WTC11 (cell line): ENCODE measurements around the gene MED12L. TPM values are rescaled to one million over a fixed set of nuclear protein-coding genes. Genes with fewer than 3 reads are reported as not detected.

ENCODE experiments used
- ATAC-seq: fragments of 200-7000 bp; cut with Tn5 transposase; 2 replicates; pipeline ENCODE4 v1.10.0; 2021; ENCODE audit warnings: mild to moderate bottlenecking, moderate library complexity
- CTCF ChIA-PET: fragments of 300-600 bp; sonication (Branson Sonifier 250); formaldehyde crosslinking; loops from one replicate; lab custom pipeline; 2021; ENCODE audit warnings: antibody characterized with exemption; lab: Charles Lee
- POLR2A ChIA-PET: fragments of 350-600 bp; sonication (Branson Sonifier 250); formaldehyde crosslinking; loops from one replicate; lab custom pipeline; 2021; ENCODE audit warnings: antibody characterized with exemption; lab: Charles Lee
- DNase-seq: peaks from one replicate; pipeline ENCODE4 v3.0.0; 2021; ENCODE audit warnings: low spot score
- H3K27ac Mint-ChIP-seq: 2 replicates; pipeline ENCODE4 v1.8.0; 2021; ENCODE audit warnings: mixed read lengths
- H3K27me3 Mint-ChIP-seq: 2 replicates; pipeline ENCODE4 v1.8.0; 2021; ENCODE audit warnings: low read depth, mild to moderate bottlenecking, moderate library complexity, mixed read lengths
- H3K36me3 Mint-ChIP-seq: 2 replicates; pipeline ENCODE4 v1.8.0; 2021; ENCODE audit warnings: mixed read lengths
- H3K4me1 Mint-ChIP-seq: 2 replicates; pipeline ENCODE4 v1.8.0; 2022; ENCODE audit warnings: mixed read lengths
- H3K4me3 Mint-ChIP-seq: 2 replicates; pipeline ENCODE4 v1.8.0; 2021; ENCODE audit warnings: mild to moderate bottlenecking, moderate library complexity, mixed read lengths
- H3K9me3 Mint-ChIP-seq: 2 replicates; pipeline ENCODE4 v1.8.0; 2021; ENCODE audit warnings: mixed read lengths
- CDX4 ChIP-seq: fragments of 250-450 bp; sonication (Bioruptor Pico); IDR thresholded peaks from 2 replicates; pipeline ENCODE4 v1.9.0; 2021; ENCODE audit warnings: moderate library complexity, mild to moderate bottlenecking, inconsistent platforms, borderline replicate concordance
- E2F1 ChIP-seq: sonication (generic); formaldehyde crosslinking; IDR thresholded peaks from 2 replicates; pipeline ENCODE4 v1.8.0; 2022; ENCODE audit warnings: mild to moderate bottlenecking, missing genetic modification reagents
- E2F4 ChIP-seq: sonication (generic); formaldehyde crosslinking; IDR thresholded peaks from 2 replicates; pipeline ENCODE4 v1.8.1; 2022; ENCODE audit warnings: low read depth, mild to moderate bottlenecking, moderate library complexity, missing genetic modification reagents, borderline replicate concordance
- ESRRA ChIP-seq: sonication (generic); formaldehyde crosslinking; IDR thresholded peaks from 2 replicates; pipeline ENCODE4 v1.8.1; 2022; ENCODE audit warnings: mild to moderate bottlenecking, missing genetic modification reagents, borderline replicate concordance
- IRF1 ChIP-seq: sonication (generic); formaldehyde crosslinking; IDR thresholded peaks from 2 replicates; pipeline ENCODE4 v1.8.0; 2023; ENCODE audit warnings: missing genetic modification reagents
- IRF2 ChIP-seq: sonication (generic); formaldehyde crosslinking; IDR thresholded peaks from 2 replicates; pipeline ENCODE4 v1.8.0; 2022; ENCODE audit warnings: low read depth, missing genetic modification reagents, borderline replicate concordance
- MYBL2 ChIP-seq: sonication (generic); formaldehyde crosslinking; IDR thresholded peaks from 2 replicates; pipeline ENCODE4 v1.8.1; 2023; ENCODE audit warnings: mild to moderate bottlenecking, moderate library complexity, missing genetic modification reagents
- NFATC4 ChIP-seq: fragments of 250-450 bp; sonication (Bioruptor Pico); IDR thresholded peaks from 2 replicates; pipeline ENCODE4 v1.9.0; 2021; ENCODE audit warnings: mild to moderate bottlenecking
- NR2C2 ChIP-seq: sonication (generic); formaldehyde crosslinking; IDR thresholded peaks from 2 replicates; pipeline ENCODE4 v1.8.0; 2022; ENCODE audit warnings: mild to moderate bottlenecking, missing genetic modification reagents
- PRRX2 ChIP-seq: fragments of 250-450 bp; sonication (Bioruptor Pico); IDR thresholded peaks from 2 replicates; pipeline ENCODE4 v1.8.0; 2021; ENCODE audit warnings: mild to moderate bottlenecking
- SMAD3 ChIP-seq: sonication (generic); formaldehyde crosslinking; IDR thresholded peaks from 2 replicates; pipeline ENCODE4 v1.8.0; 2022; ENCODE audit warnings: missing genetic modification reagents, mild to moderate bottlenecking, borderline replicate concordance
- TCF7 ChIP-seq: sonication (generic); formaldehyde crosslinking; IDR thresholded peaks from 2 replicates; pipeline ENCODE4 v1.8.0; 2022; ENCODE audit warnings: mild to moderate bottlenecking, low read depth, missing genetic modification reagents, moderate library complexity
- TEAD1 ChIP-seq: sonication (generic); formaldehyde crosslinking; IDR thresholded peaks from 2 replicates; pipeline ENCODE4 v1.8.0; 2022; ENCODE audit warnings: mild to moderate bottlenecking, missing genetic modification reagents
- TP53 ChIP-seq: sonication (generic); formaldehyde crosslinking; IDR thresholded peaks from 2 replicates; pipeline ENCODE4 v1.8.1; 2023; ENCODE audit warnings: mild to moderate bottlenecking, missing genetic modification reagents
- ZNF219 ChIP-seq: sonication (generic); formaldehyde crosslinking; IDR thresholded peaks from 2 replicates; pipeline ENCODE4 v1.8.0; 2023; ENCODE audit warnings: missing genetic modification reagents, mild to moderate bottlenecking, borderline replicate concordance
- ZNF317 ChIP-seq: sonication (generic); formaldehyde crosslinking; IDR thresholded peaks from 2 replicates; pipeline ENCODE4 v1.8.1; 2023; ENCODE audit warnings: low read depth, mild to moderate bottlenecking, moderate library complexity, missing genetic modification reagents, borderline replicate concordance
- ZNF396 ChIP-seq: fragments of 250-450 bp; sonication (Bioruptor Pico); IDR thresholded peaks from 2 replicates; pipeline ENCODE4 v1.8.0; 2021; ENCODE audit warnings: mild to moderate bottlenecking, moderate library complexity, borderline replicate concordance
- ZNF416 ChIP-seq: fragments of 250-450 bp; sonication (Bioruptor Pico); IDR thresholded peaks from 2 replicates; pipeline ENCODE4 v1.9.0; 2021; ENCODE audit warnings: mild to moderate bottlenecking, inconsistent platforms
- ZNF423 ChIP-seq: fragments of 250-450 bp; sonication (Bioruptor Pico); IDR thresholded peaks from 2 replicates; pipeline ENCODE4 v2.1.2; 2022; ENCODE audit warnings: mild to moderate bottlenecking, moderate library complexity
- ZNF671 ChIP-seq: fragments of 250-450 bp; sonication (Bioruptor Pico); IDR thresholded peaks from 2 replicates; pipeline ENCODE4 v1.8.0; 2021; ENCODE audit warnings: mild to moderate bottlenecking
- ZSCAN18 ChIP-seq: fragments of 250-450 bp; sonication (Bioruptor Pico); IDR thresholded peaks from 2 replicates; pipeline ENCODE4 v2.1.2; 2022; ENCODE audit warnings: mild to moderate bottlenecking, moderate library complexity
- total RNA-seq: library from RNA; stranded (reverse); gene quantifications from 3 replicates; pipeline ENCODE4 v1.2.3, GENCODE V29; 2021
- TF ChIP-seq, protein P1 (sequence below): sonication (generic); formaldehyde crosslinking; IDR thresholded peaks from 2 replicates; pipeline ENCODE4 v1.8.0; 2022; ENCODE audit warnings: missing genetic modification reagents
- TF ChIP-seq, protein P2 (sequence below): sonication (generic); formaldehyde crosslinking; IDR thresholded peaks from 2 replicates; pipeline ENCODE4 v1.8.0; 2023; ENCODE audit warnings: mild to moderate bottlenecking, missing genetic modification reagents
- TF ChIP-seq, protein P3 (sequence below): sonication (generic); formaldehyde crosslinking; IDR thresholded peaks from 2 replicates; pipeline ENCODE4 v1.8.1; 2023; ENCODE audit warnings: mild to moderate bottlenecking, missing genetic modification reagents, moderate library complexity

MED12L gene
- total RNA-seq, 1 experiment from 2014 or later: 27.4 TPM

DNA sequence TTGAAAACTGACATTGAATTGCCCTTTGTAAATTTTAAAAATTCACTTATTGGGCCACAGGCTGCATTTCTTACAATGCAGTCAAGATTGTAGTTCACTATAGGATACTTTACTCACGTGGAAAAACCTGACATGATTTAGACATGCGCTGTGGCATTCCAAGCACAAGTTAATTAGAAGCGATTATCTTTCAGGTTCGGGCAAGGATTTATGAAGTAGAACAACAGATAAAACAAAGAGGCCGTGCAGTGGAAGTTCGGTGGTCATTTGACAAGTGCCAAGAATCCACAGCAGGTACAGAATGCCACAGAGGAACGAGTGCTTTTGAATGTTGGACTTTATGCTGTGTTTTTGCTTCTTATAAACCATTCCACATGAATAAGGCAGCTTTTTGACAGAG, 79.8 kb downstream of the MED12L start:
- H3K4me3 Mint-ChIP-seq: no peak overlapping the region
- H3K36me3 Mint-ChIP-seq: no peaks in the 10 kb centered on the region
- no peaks in the 10 kb centered on the region for H3K27me3 Mint-ChIP-seq
- ChIA-PET POLR2A (no interaction called here), CTCF (no interaction called here)
- H3K4me1 Mint-ChIP-seq: no peaks in the 10 kb centered on the region
- ATAC-seq: no peak
- H3K9me3 Mint-ChIP-seq: no peaks in the 10 kb centered on the region
- TF ChIP-seq TP53 (CRISPR knock-in tag) (no peak), E2F1 (no peak), ZNF396 (CRISPR knock-in tag) (no peak), PRRX2 (CRISPR knock-in tag) (no peak), MYBL2 (no peak)
- TF ChIP-seq, protein P1, sequence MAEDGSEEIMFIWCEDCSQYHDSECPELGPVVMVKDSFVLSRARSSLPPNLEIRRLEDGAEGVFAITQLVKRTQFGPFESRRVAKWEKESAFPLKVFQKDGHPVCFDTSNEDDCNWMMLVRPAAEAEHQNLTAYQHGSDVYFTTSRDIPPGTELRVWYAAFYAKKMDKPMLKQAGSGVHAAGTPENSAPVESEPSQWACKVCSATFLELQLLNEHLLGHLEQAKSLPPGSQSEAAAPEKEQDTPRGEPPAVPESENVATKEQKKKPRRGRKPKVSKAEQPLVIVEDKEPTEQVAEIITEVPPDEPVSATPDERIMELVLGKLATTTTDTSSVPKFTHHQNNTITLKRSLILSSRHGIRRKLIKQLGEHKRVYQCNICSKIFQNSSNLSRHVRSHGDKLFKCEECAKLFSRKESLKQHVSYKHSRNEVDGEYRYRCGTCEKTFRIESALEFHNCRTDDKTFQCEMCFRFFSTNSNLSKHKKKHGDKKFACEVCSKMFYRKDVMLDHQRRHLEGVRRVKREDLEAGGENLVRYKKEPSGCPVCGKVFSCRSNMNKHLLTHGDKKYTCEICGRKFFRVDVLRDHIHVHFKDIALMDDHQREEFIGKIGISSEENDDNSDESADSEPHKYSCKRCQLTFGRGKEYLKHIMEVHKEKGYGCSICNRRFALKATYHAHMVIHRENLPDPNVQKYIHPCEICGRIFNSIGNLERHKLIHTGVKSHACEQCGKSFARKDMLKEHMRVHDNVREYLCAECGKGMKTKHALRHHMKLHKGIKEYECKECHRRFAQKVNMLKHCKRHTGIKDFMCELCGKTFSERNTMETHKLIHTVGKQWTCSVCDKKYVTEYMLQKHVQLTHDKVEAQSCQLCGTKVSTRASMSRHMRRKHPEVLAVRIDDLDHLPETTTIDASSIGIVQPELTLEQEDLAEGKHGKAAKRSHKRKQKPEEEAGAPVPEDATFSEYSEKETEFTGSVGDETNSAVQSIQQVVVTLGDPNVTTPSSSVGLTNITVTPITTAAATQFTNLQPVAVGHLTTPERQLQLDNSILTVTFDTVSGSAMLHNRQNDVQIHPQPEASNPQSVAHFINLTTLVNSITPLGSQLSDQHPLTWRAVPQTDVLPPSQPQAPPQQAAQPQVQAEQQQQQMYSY (CRISPR knock-in tag): no peak
- TF ChIP-seq, protein P2, sequence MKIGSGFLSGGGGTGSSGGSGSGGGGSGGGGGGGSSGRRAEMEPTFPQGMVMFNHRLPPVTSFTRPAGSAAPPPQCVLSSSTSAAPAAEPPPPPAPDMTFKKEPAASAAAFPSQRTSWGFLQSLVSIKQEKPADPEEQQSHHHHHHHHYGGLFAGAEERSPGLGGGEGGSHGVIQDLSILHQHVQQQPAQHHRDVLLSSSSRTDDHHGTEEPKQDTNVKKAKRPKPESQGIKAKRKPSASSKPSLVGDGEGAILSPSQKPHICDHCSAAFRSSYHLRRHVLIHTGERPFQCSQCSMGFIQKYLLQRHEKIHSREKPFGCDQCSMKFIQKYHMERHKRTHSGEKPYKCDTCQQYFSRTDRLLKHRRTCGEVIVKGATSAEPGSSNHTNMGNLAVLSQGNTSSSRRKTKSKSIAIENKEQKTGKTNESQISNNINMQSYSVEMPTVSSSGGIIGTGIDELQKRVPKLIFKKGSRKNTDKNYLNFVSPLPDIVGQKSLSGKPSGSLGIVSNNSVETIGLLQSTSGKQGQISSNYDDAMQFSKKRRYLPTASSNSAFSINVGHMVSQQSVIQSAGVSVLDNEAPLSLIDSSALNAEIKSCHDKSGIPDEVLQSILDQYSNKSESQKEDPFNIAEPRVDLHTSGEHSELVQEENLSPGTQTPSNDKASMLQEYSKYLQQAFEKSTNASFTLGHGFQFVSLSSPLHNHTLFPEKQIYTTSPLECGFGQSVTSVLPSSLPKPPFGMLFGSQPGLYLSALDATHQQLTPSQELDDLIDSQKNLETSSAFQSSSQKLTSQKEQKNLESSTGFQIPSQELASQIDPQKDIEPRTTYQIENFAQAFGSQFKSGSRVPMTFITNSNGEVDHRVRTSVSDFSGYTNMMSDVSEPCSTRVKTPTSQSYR (CRISPR knock-in tag): no peak
- H3K27ac Mint-ChIP-seq: no peak overlapping the region
- DNase-seq: no peak

DNA sequence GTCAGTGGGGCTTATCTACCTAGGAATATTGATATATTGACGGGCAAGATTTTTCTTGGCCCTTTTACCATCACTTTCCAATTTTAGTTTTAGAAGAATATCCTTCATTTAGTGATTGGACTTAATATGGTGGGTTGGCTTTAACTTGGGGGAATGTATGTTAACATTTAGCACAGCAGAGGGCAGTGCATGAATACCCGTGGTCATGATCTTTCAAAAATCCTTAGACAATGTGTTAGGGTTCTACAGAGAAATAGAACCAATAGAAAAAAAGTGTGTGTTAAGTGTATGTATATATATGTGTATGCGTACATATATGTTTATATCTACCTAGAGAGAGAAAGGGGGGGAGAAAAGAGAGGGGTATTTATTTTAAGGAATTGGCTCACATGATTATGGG, 80.7 kb downstream of the MED12L start:
- TF ChIP-seq IRF1 (CRISPR knock-in tag): no peak
- TF ChIP-seq, protein P3, sequence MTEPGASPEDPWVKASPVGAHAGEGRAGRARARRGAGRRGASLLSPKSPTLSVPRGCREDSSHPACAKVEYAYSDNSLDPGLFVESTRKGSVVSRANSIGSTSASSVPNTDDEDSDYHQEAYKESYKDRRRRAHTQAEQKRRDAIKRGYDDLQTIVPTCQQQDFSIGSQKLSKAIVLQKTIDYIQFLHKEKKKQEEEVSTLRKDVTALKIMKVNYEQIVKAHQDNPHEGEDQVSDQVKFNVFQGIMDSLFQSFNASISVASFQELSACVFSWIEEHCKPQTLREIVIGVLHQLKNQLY (CRISPR knock-in tag): no peak
- no peak for TF ChIP-seq IRF2 (CRISPR knock-in tag)
- TF ChIP-seq ZNF671 (CRISPR knock-in tag): no peak
- no peak for TF ChIP-seq NFATC4 (CRISPR knock-in tag)
- no peak for TF ChIP-seq ZSCAN18
- TF ChIP-seq E2F4 (CRISPR knock-in tag): no peak
- TF ChIP-seq ZNF423 (CRISPR knock-in tag): no peak
- TF ChIP-seq ZNF219 (CRISPR knock-in tag): no peak
- no peak for TF ChIP-seq SMAD3 (CRISPR knock-in tag)
- TF ChIP-seq NR2C2 (CRISPR knock-in tag): no peak
- no peak for TF ChIP-seq ZNF317 (CRISPR knock-in tag)
- no peak for TF ChIP-seq TCF7 (CRISPR knock-in tag)
- TF ChIP-seq CDX4 (CRISPR knock-in tag): no peak
- TF ChIP-seq TEAD1 (CRISPR knock-in tag): no peak
- no peak for TF ChIP-seq ZNF416 (CRISPR knock-in tag)
- TF ChIP-seq ESRRA (CRISPR knock-in tag): no peak
- Mint-ChIP-seq H3K27me3 (no peaks in the 10 kb centered on the region), H3K4me3 (no peak overlapping the region), H3K36me3 (no peaks in the 10 kb centered on the region), H3K9me3 (no peaks in the 10 kb centered on the region), H3K27ac (no peak overlapping the region), H3K4me1 (peaks cover 7% of the 10 kb centered on the region)
- ChIA-PET POLR2A (no interaction called here), CTCF (no interaction called here)
- DNase-seq (no peak), ATAC-seq (no peak)
